Stimulated activated CD4-positive, alpha-beta T cell treated with anti-CD3 and anti-CD28 coated beads, Interleukin-2, amount 100 ng/mL, for 4 hours (primary cell): Measurements from ENCODE around the gene TBXT.
A peak's percentile ranks its signal among the peaks of the same experiment; 100 is the strongest.
"Not testable (repeated sequence)": the region's sequence is repeated elsewhere in the genome, so short reads cannot be mapped to it uniquely, and the experiment has no call there.

ENCODE experiments used
- DNase-seq: peaks from one replicate; pipeline ENCODE4 v3.0.0-alpha.2; 2020; ENCODE audit warnings: low read depth

TBXT gene, protein sequence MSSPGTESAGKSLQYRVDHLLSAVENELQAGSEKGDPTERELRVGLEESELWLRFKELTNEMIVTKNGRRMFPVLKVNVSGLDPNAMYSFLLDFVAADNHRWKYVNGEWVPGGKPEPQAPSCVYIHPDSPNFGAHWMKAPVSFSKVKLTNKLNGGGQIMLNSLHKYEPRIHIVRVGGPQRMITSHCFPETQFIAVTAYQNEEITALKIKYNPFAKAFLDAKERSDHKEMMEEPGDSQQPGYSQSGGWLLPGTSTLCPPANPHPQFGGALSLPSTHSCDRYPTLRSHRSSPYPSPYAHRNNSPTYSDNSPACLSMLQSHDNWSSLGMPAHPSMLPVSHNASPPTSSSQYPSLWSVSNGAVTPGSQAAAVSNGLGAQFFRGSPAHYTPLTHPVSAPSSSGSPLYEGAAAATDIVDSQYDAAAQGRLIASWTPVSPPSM

DNA sequence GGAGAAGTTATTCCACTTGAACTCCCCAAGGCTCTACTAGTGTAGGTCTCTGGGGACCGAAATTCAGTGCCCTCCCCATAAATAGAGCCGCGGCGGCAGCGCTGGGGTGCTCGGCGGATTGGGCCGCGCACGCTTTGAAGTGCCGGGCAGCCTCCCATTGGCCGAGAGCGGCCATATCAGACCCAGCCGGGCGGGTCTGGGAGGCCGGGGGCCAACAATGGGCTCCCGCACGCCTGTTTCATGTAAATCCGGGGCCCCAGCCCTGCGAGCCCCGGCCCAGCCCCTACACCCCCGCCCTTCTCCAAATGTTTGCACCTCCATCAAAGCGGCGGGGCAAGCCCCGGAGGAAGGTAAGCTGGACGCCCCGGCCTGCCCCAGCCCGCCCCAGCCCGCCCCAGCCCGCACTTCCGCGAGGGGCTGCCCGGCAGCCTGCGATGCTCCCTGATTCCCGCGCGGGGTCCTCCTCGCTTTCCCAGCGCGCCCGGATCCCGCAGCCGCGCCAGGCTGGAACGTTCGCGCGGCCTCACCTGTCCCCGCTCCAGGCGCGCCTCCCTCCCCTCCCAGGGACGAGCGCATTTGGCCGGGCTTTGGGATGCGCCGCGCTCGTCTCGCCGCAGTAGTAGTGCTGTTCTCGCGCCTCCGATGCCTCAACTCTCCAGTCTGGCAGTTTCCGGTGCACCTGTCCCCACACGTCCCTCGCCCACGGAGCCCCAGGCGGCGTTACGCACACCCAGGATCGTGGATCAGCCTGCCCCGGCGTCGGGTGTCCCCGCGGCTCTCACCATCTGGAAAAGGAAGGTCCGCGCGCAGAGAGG, at the start of gene TBXT:
Gene TBXT (minus strand): TSS at position 51 of the 815 bp plus-strand sequence. CDS start 260 bp downstream, outside the sequence.
- peak; percentile 5 for DNase-seq

DNA sequence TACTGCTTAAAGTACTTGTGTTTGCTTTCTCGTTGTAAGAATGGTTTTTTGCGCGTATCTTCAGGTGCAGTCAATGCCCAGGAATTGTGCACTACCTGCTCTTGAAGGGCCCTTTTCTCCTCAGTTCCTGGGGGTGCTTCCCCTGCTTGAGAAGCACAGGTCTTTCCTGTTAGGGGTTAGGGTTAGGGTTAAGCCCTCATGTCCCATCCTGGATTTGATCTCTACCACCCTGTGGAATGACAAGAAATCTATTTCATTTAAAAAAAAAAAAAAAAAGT, 39.6 kb upstream of the TBXT start:
- DNase-seq, result no peak

DNA sequence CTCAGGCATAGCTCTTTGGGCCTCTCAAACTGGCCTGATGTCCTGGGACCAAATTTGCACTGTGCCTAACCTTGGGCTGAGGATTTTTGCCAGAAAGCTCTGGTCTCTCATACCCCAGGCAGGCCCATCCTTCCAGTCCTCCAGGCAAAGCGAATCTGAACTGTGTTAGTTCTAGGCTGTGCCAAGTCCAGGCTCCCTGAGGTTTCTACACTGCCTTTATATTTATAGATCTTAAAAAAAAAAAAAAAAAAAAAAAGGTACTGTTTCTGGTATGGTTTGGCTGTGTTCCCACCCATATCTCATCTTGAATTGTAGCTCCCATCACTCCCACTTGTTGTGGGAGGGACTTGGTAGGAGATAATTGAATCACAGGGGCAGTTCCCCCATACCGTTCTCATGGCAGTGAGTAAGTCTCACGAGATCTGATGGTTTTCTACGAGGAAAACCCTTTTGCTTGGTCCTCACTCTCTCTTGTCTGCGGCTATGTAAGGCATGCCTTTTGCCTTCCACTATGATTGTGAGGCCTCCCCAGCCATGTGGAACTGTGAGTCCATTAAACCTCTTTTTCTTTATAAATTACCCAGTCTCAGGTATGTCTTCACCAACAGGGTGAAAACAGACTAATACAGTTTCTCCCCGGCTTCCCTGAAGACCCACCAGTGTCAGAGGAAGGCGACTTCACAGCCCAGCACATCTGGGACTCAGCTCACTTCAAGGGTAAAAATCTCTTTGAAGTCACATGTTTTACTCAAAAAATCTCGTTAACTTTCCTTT, 39.0 kb upstream of the TBXT start:
- no peak for DNase-seq

DNA sequence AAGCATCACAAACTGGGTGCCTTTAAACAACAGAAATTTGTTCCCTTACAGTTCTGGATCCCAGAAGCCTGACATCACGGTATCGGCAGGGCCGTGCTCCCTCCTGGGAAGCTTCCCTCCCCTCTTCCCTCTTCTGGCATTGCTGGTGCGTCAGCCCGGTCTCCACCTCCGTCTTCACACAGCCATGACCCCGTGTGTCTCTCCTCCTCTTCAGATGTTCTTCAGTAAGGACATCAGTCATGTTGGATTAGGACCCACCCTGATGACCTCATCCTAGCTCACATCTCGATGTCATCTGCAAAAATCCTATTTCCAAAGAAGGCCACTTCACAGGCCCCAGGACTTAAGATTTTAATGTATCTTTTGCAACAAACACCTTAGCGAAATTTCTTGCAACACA, 38.4 kb upstream of the TBXT start:
- DNase-seq, result no peak

DNA sequence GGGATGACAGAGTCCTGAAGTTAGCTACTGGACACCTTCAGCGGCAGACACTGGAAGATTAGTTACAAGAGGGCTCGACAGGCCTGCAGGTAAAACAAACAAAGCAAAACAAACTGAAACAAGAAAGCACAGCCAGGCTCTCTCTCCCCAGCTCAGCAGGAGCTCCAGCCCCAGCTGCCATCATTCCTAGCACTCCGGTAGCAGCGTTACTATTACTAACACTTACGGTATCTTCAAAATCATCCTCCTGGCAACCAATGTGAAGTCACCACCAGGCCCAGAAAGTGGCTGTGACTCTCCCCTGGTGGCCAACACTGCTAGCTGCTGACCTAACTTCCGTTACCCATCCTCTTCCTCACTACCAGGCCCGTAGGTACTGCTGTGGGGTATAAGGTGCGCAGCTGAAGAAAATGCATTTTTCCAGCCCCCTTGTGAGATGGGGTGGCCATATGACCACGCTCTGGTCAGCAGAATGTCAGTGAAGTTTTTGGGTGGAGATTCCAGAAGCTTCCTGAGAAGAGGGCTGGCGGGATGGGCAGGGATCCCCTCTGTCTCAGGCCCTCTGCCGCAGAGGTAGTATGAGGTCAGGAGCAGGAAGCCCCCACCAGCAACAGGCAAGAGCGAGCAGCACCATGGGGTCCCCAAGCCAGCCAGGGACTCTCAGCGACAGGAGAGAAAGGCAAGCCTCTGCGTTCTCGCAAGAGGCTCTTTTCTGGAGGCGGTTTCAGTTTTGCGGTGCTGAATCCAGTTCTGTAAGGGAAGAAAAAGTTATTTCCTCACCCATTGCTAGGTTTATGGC, 37.4 kb upstream of the TBXT start:
- no peak for DNase-seq

DNA sequence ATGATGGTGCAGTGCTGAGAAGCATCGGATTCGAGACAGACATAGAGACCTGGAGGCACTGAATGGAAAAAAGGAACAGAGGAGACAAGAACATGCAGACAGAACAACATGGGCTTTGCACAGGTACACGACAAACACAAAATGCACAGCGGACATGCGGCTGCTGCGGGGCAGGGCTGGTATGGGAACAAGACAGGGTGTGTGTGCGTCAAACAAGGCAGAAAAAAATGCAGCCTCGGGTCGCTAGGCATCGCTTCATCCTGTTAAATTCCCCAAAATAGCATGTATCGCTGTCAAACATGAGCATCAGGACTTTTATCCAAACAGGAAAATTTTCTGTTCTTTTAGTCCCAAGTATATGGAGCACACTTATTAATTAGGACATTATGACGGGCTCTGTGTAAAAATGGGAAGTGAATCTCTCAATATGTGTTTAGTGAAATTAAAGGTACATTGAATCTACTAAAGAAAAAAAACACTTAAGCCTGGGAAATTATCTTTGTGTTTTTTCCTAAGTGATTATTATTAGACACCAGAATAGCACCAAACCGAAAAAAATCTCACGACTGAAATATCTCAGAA, 36.1 kb upstream of the TBXT start:
- no peak for DNase-seq

DNA sequence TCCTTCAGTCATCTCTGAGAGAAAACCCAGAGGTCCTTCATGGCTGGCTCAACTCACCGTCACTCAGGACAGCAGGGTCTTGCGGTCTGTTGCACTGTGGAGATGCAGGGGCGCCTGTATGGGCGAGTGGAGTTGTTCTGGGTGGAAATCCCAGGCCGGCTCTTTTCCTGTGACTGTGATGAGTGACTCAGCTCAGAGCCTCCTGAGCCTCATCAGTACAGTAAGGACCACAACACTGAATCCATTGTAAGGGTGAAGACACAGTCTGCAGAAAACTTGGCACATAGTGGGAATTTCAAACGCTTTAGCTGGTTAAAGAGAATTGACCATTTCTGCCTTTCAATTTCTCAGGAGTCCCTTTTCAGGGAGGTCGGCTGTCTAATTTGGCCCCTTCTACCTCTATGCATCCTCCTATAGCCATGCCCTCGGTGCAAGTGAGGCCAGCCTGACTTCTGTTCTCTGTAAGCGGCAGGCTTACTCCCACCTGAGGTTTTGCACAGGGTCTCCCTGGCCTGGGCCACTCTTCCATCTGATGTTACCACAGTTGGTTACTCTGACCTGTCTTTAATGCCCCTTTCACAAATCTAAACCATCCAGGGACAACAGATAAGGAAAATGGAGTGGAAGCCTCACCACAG, 35.5 kb upstream of the TBXT start:
- no peak for DNase-seq

DNA sequence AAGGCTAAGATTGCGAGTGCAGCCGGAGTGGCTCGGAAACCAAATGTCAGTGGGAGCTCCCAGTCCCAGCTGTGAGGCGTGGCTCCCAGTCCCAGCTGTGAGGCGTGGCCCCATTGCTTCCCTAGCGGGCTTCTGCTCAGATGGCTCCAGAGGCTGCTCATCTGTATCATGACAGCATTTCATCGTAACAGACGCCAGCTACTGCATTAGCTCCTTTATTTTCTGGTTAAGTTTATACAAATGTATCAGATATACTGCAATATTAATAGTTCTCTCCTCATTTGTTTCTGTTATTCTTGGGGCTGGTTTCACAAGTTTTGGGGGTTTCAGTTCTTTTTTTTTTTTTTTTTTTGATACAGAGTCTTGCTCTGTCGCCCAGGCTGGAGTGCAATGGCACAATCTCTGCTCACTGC, 34.7 kb upstream of the TBXT start:
- DNase-seq, result no peak

DNA sequence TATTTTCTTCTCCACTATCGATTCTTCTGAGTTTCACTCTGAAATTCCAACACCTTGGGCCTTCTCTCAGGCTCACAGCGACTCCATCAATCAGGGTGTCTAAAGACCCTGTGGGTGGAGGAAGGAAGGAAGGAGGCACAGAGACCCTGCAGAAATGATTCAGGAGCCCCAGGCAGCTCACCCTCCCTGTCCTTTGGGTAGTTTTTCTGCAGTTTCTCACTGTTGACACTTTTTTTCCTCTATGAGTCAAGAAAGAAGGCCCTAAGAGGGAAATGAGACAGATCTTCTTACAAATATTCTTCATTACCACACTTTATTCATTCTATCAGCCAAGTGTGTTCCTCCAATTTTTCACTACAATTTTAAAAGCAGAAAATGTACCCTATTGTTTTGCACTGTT, 34.2 kb upstream of the TBXT start:
- no peak for DNase-seq

DNA sequence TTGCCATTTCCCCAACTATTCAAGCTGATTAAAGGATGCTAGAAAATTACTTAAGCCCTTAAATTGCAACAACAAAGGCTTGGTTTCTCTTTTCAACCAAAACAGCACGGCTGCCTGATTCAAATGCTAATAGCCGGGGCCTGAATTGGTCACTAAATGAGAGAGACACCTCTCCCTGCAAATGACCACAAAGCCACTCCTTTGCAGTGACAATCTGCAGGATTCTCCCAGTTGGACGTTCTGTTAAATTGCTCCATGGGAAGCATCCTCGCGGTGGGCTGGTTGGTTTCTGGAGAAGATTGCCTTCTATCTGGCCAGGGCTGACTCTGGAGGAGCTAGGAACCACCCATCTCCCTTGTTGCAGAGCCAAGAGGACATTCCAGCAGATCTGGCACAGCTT, 29.7 kb upstream of the TBXT start:
- DNase-seq, result no peak

DNA sequence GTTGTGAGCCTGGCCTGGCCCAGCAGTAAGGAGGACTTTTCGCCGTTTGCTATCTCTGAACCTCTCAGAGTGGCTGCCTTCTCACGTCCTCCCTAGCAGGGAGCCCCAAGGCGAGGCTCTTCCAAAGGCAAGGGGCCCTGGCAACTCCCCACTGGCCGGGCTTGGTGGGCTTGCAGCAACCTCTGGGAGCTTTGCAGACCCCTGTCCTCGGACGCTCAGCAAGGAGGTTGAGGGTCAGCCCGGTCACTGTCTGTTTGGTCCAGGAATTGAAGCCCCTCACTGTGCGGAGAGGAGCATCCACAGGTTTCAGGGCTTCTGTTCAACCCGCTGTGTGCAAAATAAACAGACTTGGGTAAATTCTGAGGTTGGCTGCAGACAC, 28.2 kb upstream of the TBXT start:
- DNase-seq, result no peak

DNA sequence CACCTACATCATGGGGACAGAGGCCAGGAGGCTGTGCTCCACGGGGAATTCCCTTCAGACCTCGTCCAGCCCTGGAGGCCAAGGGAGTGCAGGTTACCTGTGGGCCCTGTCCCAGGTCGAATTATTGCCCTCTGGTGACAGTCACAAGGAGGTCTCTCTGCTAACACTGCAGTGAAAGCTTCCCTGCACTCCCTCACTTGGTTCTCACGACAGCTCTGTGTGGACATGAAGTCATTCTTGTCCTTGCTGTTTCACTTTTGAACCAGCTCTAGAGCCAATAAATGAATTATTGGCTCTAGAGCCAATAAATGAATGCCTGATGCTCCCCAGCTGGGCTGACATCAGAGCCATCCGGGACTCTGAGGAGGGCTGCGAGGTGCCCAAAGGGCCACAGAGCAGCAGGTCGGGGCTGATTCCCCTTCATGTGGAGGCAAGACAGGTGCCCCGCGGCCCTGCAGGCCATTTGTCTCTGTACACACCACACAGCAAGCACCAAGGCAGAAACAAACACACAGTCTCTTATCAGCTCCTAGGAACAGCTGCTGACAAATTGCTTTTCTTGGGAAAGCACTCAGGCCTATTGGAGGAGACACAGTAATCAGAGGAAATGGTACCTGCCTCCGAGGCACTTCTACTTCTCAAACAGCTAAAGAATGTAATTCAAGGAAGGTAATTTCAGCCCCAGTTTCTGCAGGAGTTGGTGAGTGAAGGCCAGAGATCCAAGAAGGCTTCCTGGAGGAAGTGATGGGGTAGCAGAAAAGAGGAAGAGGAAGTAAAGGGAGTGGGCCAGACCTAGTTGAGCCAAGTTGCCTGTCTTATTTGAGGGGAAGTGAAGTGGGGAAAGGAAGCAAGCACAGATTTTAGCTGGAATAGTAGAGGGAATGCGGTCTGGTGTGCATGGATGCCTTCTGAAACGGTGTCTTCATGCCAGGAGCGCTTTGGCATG, 27.5 kb upstream of the TBXT start:
- DNase-seq, result no peak

DNA sequence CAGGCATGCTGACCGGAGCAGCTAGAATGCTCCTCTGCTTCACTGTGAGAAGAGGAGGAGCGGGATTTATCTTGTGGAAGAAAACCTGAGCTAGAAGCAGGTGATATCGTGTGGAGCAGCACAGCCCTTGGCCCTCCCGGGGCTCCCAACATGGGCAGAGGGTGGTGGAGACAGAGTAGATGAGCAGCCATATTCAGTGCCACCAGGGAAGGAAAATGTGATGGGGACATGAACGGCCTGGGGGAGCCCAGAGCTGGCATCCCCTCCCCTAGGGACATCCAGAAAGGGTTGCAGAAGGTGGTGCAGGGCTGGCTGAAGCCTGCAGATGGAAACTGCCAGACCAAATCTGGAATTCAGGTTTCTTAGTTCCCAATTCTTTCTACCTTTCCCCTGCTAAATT, 24.9 kb upstream of the TBXT start:
- DNase-seq, result no peak

DNA sequence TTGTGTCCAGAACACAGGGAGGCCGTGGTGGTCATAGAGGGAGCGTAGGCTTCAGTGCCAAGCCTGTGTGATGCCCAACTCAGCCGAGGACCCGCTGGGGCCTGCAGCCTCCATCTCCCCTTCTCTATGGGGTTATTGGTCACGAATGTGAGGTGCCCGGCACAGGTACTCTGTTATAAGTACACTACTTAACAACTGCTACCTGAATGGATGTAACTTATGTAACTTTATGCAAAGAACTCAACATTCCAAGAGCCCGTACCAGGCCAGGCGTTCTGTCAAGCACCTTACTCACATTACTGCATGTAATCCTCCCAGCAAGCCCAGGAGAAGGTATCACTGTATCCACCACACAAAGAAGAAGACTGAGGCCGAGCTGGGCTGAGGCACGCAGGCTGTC, 24.5 kb upstream of the TBXT start:
- DNase-seq, result no peak

DNA sequence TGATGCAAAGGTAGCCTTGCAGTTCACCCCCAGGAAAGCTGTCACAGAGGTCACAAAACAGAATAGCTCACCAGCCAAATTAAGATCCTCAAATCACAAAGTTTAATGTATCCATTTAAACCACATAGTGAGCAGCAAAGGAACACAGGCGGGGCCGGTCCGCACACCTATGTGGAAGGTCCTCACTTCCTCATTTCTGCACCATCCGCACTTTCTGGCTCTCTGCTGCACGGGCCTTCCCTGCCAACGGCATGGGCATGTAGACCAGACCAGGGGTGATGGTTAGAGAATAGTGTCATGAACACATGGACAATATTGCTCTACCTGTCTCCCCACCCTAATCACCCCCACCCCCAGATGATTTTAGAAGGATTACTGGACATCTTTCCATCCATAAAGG, 12.1 kb upstream of the TBXT start:
- no peak for DNase-seq

DNA sequence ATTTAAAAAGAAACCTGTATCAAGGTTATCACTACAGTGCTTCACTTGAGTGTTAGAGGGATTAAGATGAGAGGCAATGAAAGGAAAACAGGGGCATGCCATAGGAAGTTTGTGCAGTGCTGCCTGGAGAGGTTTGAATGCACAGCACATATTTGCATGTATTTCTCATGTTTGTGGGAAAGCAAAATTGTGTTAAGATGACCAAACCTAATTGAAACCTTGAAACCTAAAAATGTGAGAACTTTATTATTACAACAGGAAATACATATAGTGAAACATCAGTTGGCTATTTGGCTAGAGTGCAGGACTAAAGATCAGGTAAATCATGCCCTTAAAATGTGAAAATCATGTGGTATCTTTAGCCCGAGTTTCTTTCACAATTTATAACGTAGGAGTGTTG, 8.5 kb upstream of the TBXT start:
- DNase-seq, result no peak

DNA sequence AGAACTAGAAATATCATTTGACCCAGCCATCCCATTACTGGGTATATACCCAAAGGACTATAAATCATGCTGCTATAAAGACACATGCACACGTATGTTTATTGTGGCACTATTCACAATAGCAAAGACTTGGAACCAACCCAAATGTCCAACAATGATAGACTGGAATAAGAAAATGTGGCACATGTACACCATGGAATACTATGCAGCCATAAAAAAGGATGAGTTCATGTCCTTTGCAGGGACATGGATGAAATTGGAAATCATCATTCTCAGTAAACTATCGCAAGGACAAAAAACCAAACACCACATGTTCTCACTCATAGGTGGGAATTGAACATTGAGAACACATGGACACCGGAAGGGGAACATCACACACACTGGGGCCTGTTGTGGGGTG, 7.4 kb upstream of the TBXT start:
- DNase-seq, result not testable (repeated sequence)

DNA sequence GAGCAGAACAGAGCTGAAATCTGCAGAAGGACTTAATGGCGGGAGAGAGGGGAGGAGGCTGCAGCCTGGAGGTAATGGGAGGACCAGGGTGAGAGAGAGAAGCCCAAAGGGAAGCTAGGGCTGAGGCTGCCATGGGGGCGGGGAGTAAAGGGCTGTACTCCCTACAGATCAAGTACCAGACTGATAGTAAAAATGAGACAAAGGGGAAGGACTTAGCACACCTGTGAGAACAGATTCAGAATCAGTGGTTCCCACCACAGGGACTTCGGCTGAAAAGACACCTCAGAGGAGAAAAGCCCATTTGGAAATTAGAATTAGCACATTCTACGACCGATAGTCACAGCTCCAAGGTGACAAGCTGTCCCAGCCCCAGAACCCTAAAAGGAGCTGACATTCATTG, 6.4 kb upstream of the TBXT start:
- DNase-seq, result no peak

DNA sequence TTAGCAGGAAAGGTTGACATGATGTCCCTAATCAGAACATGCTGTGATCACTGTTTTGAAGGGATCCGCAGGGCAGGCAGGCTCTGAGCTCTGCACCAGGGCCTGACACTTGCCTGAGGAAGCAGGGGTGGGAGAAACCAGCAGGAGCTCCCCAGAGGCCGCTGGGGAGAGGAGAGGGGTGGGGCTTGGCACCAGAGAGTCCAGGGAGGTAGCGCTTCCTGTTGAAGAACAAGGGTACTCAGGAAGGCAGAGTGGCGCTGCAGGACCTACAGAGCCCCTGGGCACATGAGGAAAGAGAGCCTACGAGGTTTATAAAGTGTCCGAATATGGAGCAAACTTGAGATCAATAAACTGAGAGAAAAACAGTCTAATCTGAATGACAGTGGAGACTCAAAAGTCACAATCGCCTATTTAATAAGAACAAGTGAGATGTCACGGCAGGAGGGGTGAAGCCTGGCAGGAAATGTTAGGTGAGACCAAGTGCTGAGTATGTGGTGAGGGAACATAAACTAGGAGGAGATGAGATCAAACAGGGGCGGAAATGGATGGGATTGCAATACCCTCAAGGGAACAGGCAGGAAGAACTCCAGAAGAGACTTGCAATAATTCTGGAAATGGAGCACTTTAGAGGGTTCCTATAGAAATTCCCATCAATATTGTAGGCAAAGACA, 5.8 kb upstream of the TBXT start:
- DNase-seq, result no peak
